Activated naive CD8-positive, alpha-beta T cell (primary cell): ENCODE results near the gene BAAT.

Source experiments
- H3K27ac Mint-ChIP-seq: one replicate; pipeline ENCODE4 v1.8.0; 2021; ENCODE audit warnings: mixed read lengths
- H3K27me3 Mint-ChIP-seq: one replicate; pipeline ENCODE4 v1.8.0; 2021; ENCODE audit warnings: mixed read lengths
- H3K36me3 Mint-ChIP-seq: one replicate; pipeline ENCODE4 v1.8.0; 2021; ENCODE audit warnings: mixed read lengths
- H3K4me1 Mint-ChIP-seq: one replicate; pipeline ENCODE4 v1.8.0; 2021; ENCODE audit warnings: low read depth, mixed read lengths
- H3K4me3 Mint-ChIP-seq: one replicate; pipeline ENCODE4 v1.8.0; 2021; ENCODE audit warnings: mild to moderate bottlenecking, mixed read lengths
- H3K9me3 Mint-ChIP-seq: one replicate; pipeline ENCODE4 v1.8.0; 2021; ENCODE audit warnings: low read depth, mixed read lengths

The BAAT gene

GRCh38 chr9:101326501-101326900, 58.3 kb downstream of the BAAT start:
- peaks cover 5% of the 10 kb centered on the region for H3K9me3 Mint-ChIP-seq
- H3K36me3 Mint-ChIP-seq = no peaks in the 10 kb centered on the region
- H3K4me3 Mint-ChIP-seq = no peak overlapping the region
- H3K27me3 Mint-ChIP-seq = peaks cover 8% of the 10 kb centered on the region
- H3K27ac Mint-ChIP-seq = no peak overlapping the region
- H3K4me1 Mint-ChIP-seq = no peaks in the 10 kb centered on the region

- H3K36me3 Mint-ChIP-seq = no peaks in the 10 kb centered on the region
- H3K27me3 Mint-ChIP-seq = peaks cover 11% of the 10 kb centered on the region
- peaks cover 5% of the 10 kb centered on the region for H3K9me3 Mint-ChIP-seq
- H3K4me3 Mint-ChIP-seq = no peak overlapping the region
- no peaks in the 10 kb centered on the region for H3K4me1 Mint-ChIP-seq
- no peak overlapping the region for H3K27ac Mint-ChIP-seq
Observed at GRCh38 chr9:101326035-101326434, 58.8 kb downstream of the BAAT start.

- Mint-ChIP-seq H3K36me3 (no peaks in the 10 kb centered on the region), H3K27ac (no peak overlapping the region), H3K27me3 (peaks cover 12% of the 10 kb centered on the region), H3K4me3 (no peak overlapping the region), H3K4me1 (no peaks in the 10 kb centered on the region), H3K9me3 (peaks cover 5% of the 10 kb centered on the region)
Observed at GRCh38 chr9:101325053-101325452, 59.8 kb downstream of the BAAT start.

GRCh38 chr9:101324245-101324804, 60.5 kb downstream of the BAAT start:
- H3K36me3 Mint-ChIP-seq = no peaks in the 10 kb centered on the region

GRCh38 chr9:101323129-101323528, 61.7 kb downstream of the BAAT start:
- Mint-ChIP-seq H3K36me3 (no peaks in the 10 kb centered on the region), H3K4me3 (no peak overlapping the region), H3K27ac (no peak overlapping the region), H3K27me3 (peaks cover 14% of the 10 kb centered on the region), H3K9me3 (peaks cover 5% of the 10 kb centered on the region), H3K4me1 (no peaks in the 10 kb centered on the region)

More at GRCh38 chr9:101324245-101324804, 60.5 kb downstream of the BAAT start:
- Mint-ChIP-seq H3K4me3 (no peak overlapping the region), H3K9me3 (peaks cover 5% of the 10 kb centered on the region), H3K27me3 (peaks cover 14% of the 10 kb centered on the region), H3K27ac (no peak overlapping the region), H3K4me1 (no peaks in the 10 kb centered on the region)

- no peak overlapping the region for H3K4me3 Mint-ChIP-seq
- no peak overlapping the region for H3K27ac Mint-ChIP-seq
- no peaks in the 10 kb centered on the region for H3K9me3 Mint-ChIP-seq
- H3K4me1 Mint-ChIP-seq = no peaks in the 10 kb centered on the region
- H3K36me3 Mint-ChIP-seq = no peaks in the 10 kb centered on the region
- peaks cover 9% of the 10 kb centered on the region for H3K27me3 Mint-ChIP-seq
Observed at GRCh38 chr9:101317735-101318134, 67.1 kb downstream of the BAAT start.

- Mint-ChIP-seq H3K9me3 (no peaks in the 10 kb centered on the region), H3K36me3 (no peaks in the 10 kb centered on the region), H3K27ac (no peak overlapping the region), H3K27me3 (peaks cover 5% of the 10 kb centered on the region), H3K4me3 (no peak overlapping the region), H3K4me1 (no peaks in the 10 kb centered on the region)
Observed at GRCh38 chr9:101315112-101315450, 69.7 kb downstream of the BAAT start.

GRCh38 chr9:101312661-101313060, 72.1 kb downstream of the BAAT start:
- no peaks in the 10 kb centered on the region for H3K9me3 Mint-ChIP-seq
- H3K36me3 Mint-ChIP-seq = no peaks in the 10 kb centered on the region
- no peak overlapping the region for H3K27ac Mint-ChIP-seq
- no peaks in the 10 kb centered on the region for H3K4me1 Mint-ChIP-seq
- no peak overlapping the region for H3K4me3 Mint-ChIP-seq
- peaks cover 7% of the 10 kb centered on the region for H3K27me3 Mint-ChIP-seq

- no peaks in the 10 kb centered on the region for H3K4me1 Mint-ChIP-seq
- H3K9me3 Mint-ChIP-seq = no peaks in the 10 kb centered on the region
- H3K27ac Mint-ChIP-seq = no peak overlapping the region
- H3K4me3 Mint-ChIP-seq = no peak overlapping the region
- H3K36me3 Mint-ChIP-seq = no peaks in the 10 kb centered on the region
- H3K27me3 Mint-ChIP-seq = peaks cover 7% of the 10 kb centered on the region
Observed at GRCh38 chr9:101311758-101312420, 72.9 kb downstream of the BAAT start.

GRCh38 chr9:101311191-101311590, 73.6 kb downstream of the BAAT start:
- H3K9me3 Mint-ChIP-seq = no peaks in the 10 kb centered on the region

More at GRCh38 chr9:101311191-101311590, 73.6 kb downstream of the BAAT start:
- Mint-ChIP-seq H3K27ac (no peak overlapping the region), H3K4me1 (no peaks in the 10 kb centered on the region), H3K4me3 (no peak overlapping the region), H3K27me3 (peaks cover 7% of the 10 kb centered on the region), H3K36me3 (no peaks in the 10 kb centered on the region)
